Hematopoietic multipotent progenitor cell treated with erythropoietin and hydrocortisone succinate and interleukin-3 and kit ligand, for 4 days (in vitro differentiated cells): ENCODE data around the gene ARMC12.

Source experiments
- DNase-seq: peaks from one replicate; pipeline ENCODE4 v3.0.0-alpha.2; 2015

Gene ARMC12

GRCh38 chr6:35736253-35736894 lies 458 bp upstream of the ARMC12 start:
- peak; percentile 90 for DNase-seq

- DNase-seq = peak; percentile 93
These were observed 780 bp downstream of the ARMC12 start for GRCh38 chr6:35737413-35738211.

GRCh38 chr6:35739645-35740524 lies 3.1 kb downstream of the ARMC12 start:
- no peak for DNase-seq

GRCh38 chr6:35742842-35743241 lies 6.0 kb downstream of the ARMC12 start:
- no peak for DNase-seq

GRCh38 chr6:35745509-35745908 lies 8.7 kb downstream of the ARMC12 start:
- no peak for DNase-seq

GRCh38 chr6:35746516-35746915 lies 9.7 kb downstream of the ARMC12 start:
- no peak for DNase-seq

- DNase-seq = no peak
These were observed 11.0 kb downstream of the ARMC12 start for GRCh38 chr6:35747877-35748276.

GRCh38 chr6:35750557-35750956 lies 13.7 kb downstream of the ARMC12 start:
- no peak for DNase-seq

- no peak for DNase-seq
These were observed 14.8 kb downstream of the ARMC12 start for GRCh38 chr6:35751594-35751993.

- DNase-seq = no peak
These were observed 15.5 kb downstream of the ARMC12 start for GRCh38 chr6:35752330-35752729.

GRCh38 chr6:35754452-35755277 lies 17.8 kb downstream of the ARMC12 start:
- DNase-seq = no peak

GRCh38 chr6:35755278-35755924 lies 18.6 kb downstream of the ARMC12 start:
- no peak for DNase-seq

GRCh38 chr6:35757456-35758123 lies 20.8 kb downstream of the ARMC12 start:
- peak; percentile 77 for DNase-seq

- DNase-seq = no peak
These were observed 22.6 kb downstream of the ARMC12 start for GRCh38 chr6:35759426-35759825.

- no peak for DNase-seq
These were observed 28.9 kb downstream of the ARMC12 start for GRCh38 chr6:35765739-35766138.

GRCh38 chr6:35769211-35769610 lies 32.4 kb downstream of the ARMC12 start:
- DNase-seq = no peak

- no peak for DNase-seq
These were observed 34.5 kb downstream of the ARMC12 start for GRCh38 chr6:35771343-35771627.

- DNase-seq = no peak
These were observed 37.4 kb downstream of the ARMC12 start for GRCh38 chr6:35774116-35774794.

- no peak for DNase-seq
These were observed 38.2 kb downstream of the ARMC12 start for GRCh38 chr6:35775031-35775430.

GRCh38 chr6:35776364-35777215 lies 39.8 kb downstream of the ARMC12 start, which contains the start of gene CLPSL2:
CLPSL2 (plus strand) TSS chr6:35776598; CDS start chr6:35776619, 21 bp downstream.
- DNase-seq = peak; percentile 40
